KMS-11 (cell line): ENCODE measurements around the gene MSL1.

Source experiments
- H2AFZ ChIP-seq: fragments of 200-600 bp; sonication (generic); 2 replicates; pipeline ENCODE4 v1.6.1; 2016; ENCODE audit warnings: antibody characterized with exemption, mixed run types, low read depth
- H3K27ac ChIP-seq: fragments of 200-600 bp; sonication (generic); 2 replicates; pipeline ENCODE4 v1.6.1; 2016; ENCODE audit warnings: mild to moderate bottlenecking, mixed run types
- H3K27me3 ChIP-seq: fragments of 200-600 bp; sonication (generic); 2 replicates; pipeline ENCODE4 v1.6.1; 2017; ENCODE audit warnings: mild to moderate bottlenecking, low read depth, mixed run types, moderate library complexity; ENCODE audit not compliant: insufficient read depth
- H3K36me3 ChIP-seq: fragments of 200-600 bp; sonication (generic); 2 replicates; pipeline ENCODE4 v1.6.1; 2017; ENCODE audit warnings: mild to moderate bottlenecking, mixed run types; ENCODE audit not compliant: insufficient read depth
- H3K4me1 ChIP-seq: fragments of 200-600 bp; sonication (generic); 2 replicates; pipeline ENCODE4 v1.6.1; 2016; ENCODE audit warnings: mild to moderate bottlenecking, low read depth, mixed run types; ENCODE audit not compliant: poor library complexity, severe bottlenecking
- H3K4me2 ChIP-seq: fragments of 200-600 bp; sonication (generic); 2 replicates; pipeline ENCODE4 v1.7.0; 2016; ENCODE audit warnings: mild to moderate bottlenecking, mixed run types
- H3K4me3 ChIP-seq: fragments of 200-600 bp; sonication (generic); IDR thresholded peaks from 2 replicates; pipeline ENCODE4 v1.6.1; 2017; ENCODE audit warnings: low read depth, low read length, mixed read lengths; ENCODE audit not compliant: insufficient read depth
- H3K79me2 ChIP-seq: fragments of 200-600 bp; sonication (generic); 2 replicates; pipeline ENCODE4 v1.6.1; 2016; ENCODE audit warnings: low read depth, mixed run types; ENCODE audit not compliant: insufficient read depth
- H3K9ac ChIP-seq: fragments of 200-600 bp; sonication (generic); 2 replicates; pipeline ENCODE4 v1.6.1; 2016; ENCODE audit warnings: mild to moderate bottlenecking, mixed run types
- H4K20me1 ChIP-seq: fragments of 200-600 bp; sonication (generic); 2 replicates; pipeline ENCODE4 v1.6.1; 2016; ENCODE audit warnings: mild to moderate bottlenecking, mixed run types; ENCODE audit not compliant: insufficient read depth
- CTCF ChIP-seq: fragments of 200-600 bp; sonication (generic); conservative IDR thresholded peaks from 2 replicates; pipeline ENCODE4 v1.6.1; 2017; ENCODE audit warnings: low read depth, mild to moderate bottlenecking, antibody characterized with exemption, low read length, moderate library complexity, mixed read lengths

MSL1 gene

GRCh38 chr17:40076591-40076990, 45.2 kb upstream of the MSL1 start:
- Histone ChIP-seq H3K4me2 (no peak overlapping the region), H3K27ac (no peak overlapping the region), H3K4me3 (no peak overlapping the region), H3K4me1 (peaks cover 25% of the 10 kb centered on the region), H2AFZ (no peak overlapping the region), H3K36me3 (no peaks in the 10 kb centered on the region), H3K79me2 (no peaks in the 10 kb centered on the region; the same call in 1 of the 2 replicates), H4K20me1 (no peaks in the 10 kb centered on the region), H3K27me3 (no peaks in the 10 kb centered on the region), H3K9ac (no peak overlapping the region)
- TF ChIP-seq CTCF = no peak

GRCh38 chr17:40079545-40079944, 42.2 kb upstream of the MSL1 start:
- H2AFZ ChIP-seq = no peak overlapping the region
- TF ChIP-seq CTCF = no peak
- no peaks in the 10 kb centered on the region for H3K36me3 ChIP-seq

GRCh38 chr17:40084477-40084876, 37.3 kb upstream of the MSL1 start:
- Histone ChIP-seq H3K4me1 (no peaks in the 10 kb centered on the region), H3K4me2 (no peak overlapping the region), H3K27ac (no peak overlapping the region), H3K27me3 (no peaks in the 10 kb centered on the region), H3K36me3 (0 out of 2 replicates have a peak, but pooled peaks cover 3% of the 10 kb centered on the region), H2AFZ (no peak overlapping the region), H3K4me3 (no peak overlapping the region), H3K9ac (no peak overlapping the region), H3K79me2 (no peaks in the 10 kb centered on the region), H4K20me1 (no peaks in the 10 kb centered on the region)
- TF ChIP-seq CTCF = no peak

More at GRCh38 chr17:40079545-40079944, 42.2 kb upstream of the MSL1 start:
- no peak overlapping the region for H3K27ac ChIP-seq
- H3K79me2 ChIP-seq = no peaks in the 10 kb centered on the region; the same call in 1 of the 2 replicates
- H4K20me1 ChIP-seq = no peaks in the 10 kb centered on the region
- H3K27me3 ChIP-seq = no peaks in the 10 kb centered on the region
- no peak overlapping the region for H3K4me2 ChIP-seq
- H3K9ac ChIP-seq = no peak overlapping the region
- H3K4me1 ChIP-seq = peaks cover 13% of the 10 kb centered on the region
- no peak overlapping the region for H3K4me3 ChIP-seq

- Histone ChIP-seq H3K4me2 (no peak overlapping the region), H2AFZ (no peak overlapping the region), H3K79me2 (no peaks in the 10 kb centered on the region), H3K4me3 (no peak overlapping the region), H4K20me1 (no peaks in the 10 kb centered on the region), H3K27me3 (no peaks in the 10 kb centered on the region), H3K9ac (no peak overlapping the region), H3K27ac (no peak overlapping the region), H3K36me3 (0 out of 2 replicates have a peak, but pooled peaks cover 3% of the 10 kb centered on the region), H3K4me1 (no peaks in the 10 kb centered on the region)
- peak; percentile 93 for TF ChIP-seq CTCF
These were observed 35.4 kb upstream of the MSL1 start for GRCh38 chr17:40086150-40087044.
